ENCODE results near the gene TRPM7. TPM values are rescaled to one million over a fixed set of nuclear protein-coding genes. Genes with fewer than 3 reads are reported as not detected.

TRPM7 gene
- total and polyA plus RNA-seq, 5 donors: 11.9 to 36.9 (median 30.1) TPM

GRCh38 chr15:50523851-50524251 is 162.7 kb downstream of the TRPM7 start:
- Histone ChIP-seq H3K27me3 (ENCODE audit: control insufficient read depth, insufficient read depth) (no peaks in the 10 kb centered on the region), H3K9me3 (ENCODE audit: control insufficient read depth, low read length) (no peaks in the 10 kb centered on the region), H3K27ac (ENCODE audit: low read length) (no peak overlapping the region), H3K4me3 (ENCODE audit: low read length) (no peak overlapping the region), H3K4me1 (ENCODE audit: control insufficient read depth, insufficient read depth, low read length) (no peaks in the 10 kb centered on the region)
- intact Hi-C loops (cut with DNase I): no loop called here
- ATAC-seq (no peak), DNase-seq (no peak)
- WGBS: 62% methylated on average over 5 of the region's 5 CpGs

- intact Hi-C loops (cut with DNase I): no loop called here
- Histone ChIP-seq H3K9me3 (ENCODE audit: control insufficient read depth, low read length) (no peaks in the 10 kb centered on the region), H3K27me3 (ENCODE audit: control insufficient read depth, insufficient read depth) (no peaks in the 10 kb centered on the region), H3K4me3 (ENCODE audit: low read length) (no peak overlapping the region), H3K27ac (ENCODE audit: low read length) (no peak overlapping the region), H3K4me1 (ENCODE audit: control insufficient read depth, insufficient read depth, low read length) (no peaks in the 10 kb centered on the region)
- ATAC-seq (no peak), DNase-seq (no peak)
- 64% methylated on average over 7 of the region's 7 CpGs for WGBS
Measured at GRCh38 chr15:50519740-50520425, 166.7 kb downstream of the TRPM7 start.

GRCh38 chr15:50513001-50513400 is 173.6 kb downstream of the TRPM7 start:
- no peak overlapping the region for H3K4me3 ChIP-seq (ENCODE audit: low read length)
- ATAC-seq (no peak), DNase-seq (no peak)
- no peaks in the 10 kb centered on the region for H3K27me3 ChIP-seq (ENCODE audit: control insufficient read depth, insufficient read depth)
- H3K9me3 ChIP-seq (ENCODE audit: control insufficient read depth, low read length): no peaks in the 10 kb centered on the region
- H3K27ac ChIP-seq (ENCODE audit: low read length): no peak overlapping the region
- intact Hi-C loops (cut with DNase I): no loop called here
- no peaks in the 10 kb centered on the region for H3K4me1 ChIP-seq (ENCODE audit: control insufficient read depth, insufficient read depth, low read length)

Other genes with a start within 250 kb of the TRPM7 start
- 1 to 10 TPM in 1 of 4 donors, under 1 TPM in 2, not detected in 1; 0.43 to 1.1 (median 0.51) TPM for gene USP50, start 140.1 kb downstream of the TRPM7 start, total RNA-seq
- not detected for gene USP50, start 140.1 kb downstream of the TRPM7 start, polyA plus RNA-seq
- gene SPPL2A, start 78.9 kb upstream of the TRPM7 start, total RNA-seq: 100 to 1,000 TPM; 110 to 120 (median 116) TPM
- 33.5 TPM for gene SPPL2A, start 78.9 kb upstream of the TRPM7 start, polyA plus RNA-seq
- 10 to 100 TPM in 1 of 4 donors, 1 to 10 TPM in 3; 6.0 to 10.6 (median 8.0) TPM for gene AP4E1, start 221.9 kb upstream of the TRPM7 start, total RNA-seq
- 2.5 TPM for gene AP4E1, start 221.9 kb upstream of the TRPM7 start, polyA plus RNA-seq

Measured in right cardiac atrium (tissue), 5 donors.